GM12878 (cell line): ENCODE results near the gene PCNX1. TPM values are rescaled to one million over a fixed set of nuclear protein-coding genes. Genes with fewer than 3 reads are reported as not detected.

Experiments
- ATAC-seq: fragments of 200-7000 bp; cut with Tn5 transposase; 3 replicates; pipeline ENCODE4 v1.9.1; 2020; ENCODE audit warnings: mild to moderate bottlenecking, moderate library complexity
- BruUV-seq: library from RNA; stranded (reverse); fragments of 400-500 nt; replicated peaks from 2 replicates; lab custom pipeline; 2021; lab: Mats Ljungman, UMichigan
- CTCF ChIA-PET: fragments of 300-600 bp; sonication (Branson Sonifier 250); formaldehyde crosslinking; extraction: SDS; loops from one replicate; lab custom pipeline; 2021; ENCODE audit warnings: inconsistent platforms; lab: Yijun Ruan, JAX
- POLR2A ChIA-PET: fragments of 350-600 bp; formaldehyde crosslinking; extraction: SDS; loops from one replicate; lab custom pipeline; 2021; ENCODE audit warnings: inconsistent platforms; lab: Charles Lee
- RAD21 ChIA-PET: fragments of 300-600 bp; sonication (Branson Sonifier 250); formaldehyde crosslinking; loops from one replicate; lab custom pipeline; 2023; ENCODE audit warnings: antibody characterized with exemption; ENCODE audit not compliant: unreplicated experiment; lab: Charles Lee
- SMC1A ChIA-PET: fragments of 300-600 bp; sonication (Branson Sonifier 250); formaldehyde crosslinking; loops from one replicate; lab custom pipeline; 2023; ENCODE audit not compliant: unreplicated experiment, uncharacterized antibody; lab: Charles Lee
- DNase-seq: peaks from one replicate; pipeline ENCODE4 v3.0.0-alpha.2; 2011; ENCODE audit warnings: low read depth, low spot score
- FAIRE-seq: peaks from 3 replicates; lab custom pipeline; 2011; peaks lifted over from hg19 to GRCh38; lab: Jason Lieb, UNC
- H2AFZ ChIP-seq: 2 replicates; pipeline ENCODE4 v1.6.0; 2011; ENCODE audit warnings: low read depth, low read length, control low read depth; ENCODE audit not compliant: control insufficient read depth
- H3K27ac ChIP-seq: 2 replicates; pipeline ENCODE4 v1.5.1; 2011; ENCODE audit warnings: control low read depth; ENCODE audit not compliant: control insufficient read depth, insufficient read depth
- H3K27me3 ChIP-seq, 2 experiments: replicated peaks in 1 of 2; 2 replicates each; pipeline versions ENCODE4 v1.6.0 to v1.6.1; 2011; ENCODE audit warnings: low read length in 1 of 2; ENCODE audit not compliant: control insufficient read depth in 2 of 2, insufficient read depth in 2 of 2
- H3K36me3 ChIP-seq, 2 experiments: 2 replicates each; pipeline ENCODE4 v1.5.1; 2011; ENCODE audit warnings: low read length in 1 of 2; ENCODE audit not compliant: control insufficient read depth in 2 of 2, insufficient read depth in 2 of 2
- H3K4me1 ChIP-seq: 2 replicates; pipeline ENCODE4 v1.6.1; 2011; ENCODE audit warnings: mild to moderate bottlenecking, low read length, moderate library complexity, mixed read lengths; ENCODE audit not compliant: control insufficient read depth, insufficient read depth
- H3K4me2 ChIP-seq: 2 replicates; pipeline ENCODE4 v1.6.0; 2011; ENCODE audit warnings: control low read depth; ENCODE audit not compliant: control insufficient read depth, insufficient read depth
- H3K4me3 ChIP-seq: fragments of 200-600 bp; sonication (generic); 2 replicates; pipeline ENCODE4 v1.5.1; 2016
- H3K79me2 ChIP-seq: 2 replicates; pipeline ENCODE4 v1.6.0; 2011; ENCODE audit warnings: low read length; ENCODE audit not compliant: control insufficient read depth, insufficient read depth
- H3K9ac ChIP-seq: 2 replicates; pipeline ENCODE4 v1.8.0; 2011; ENCODE audit warnings: low read length, control low read depth, mixed read lengths; ENCODE audit not compliant: control insufficient read depth, insufficient read depth
- H3K9me3 ChIP-seq: replicated peaks from 3 replicates; pipeline ENCODE4 v1.5.1; 2011; ENCODE audit warnings: mild to moderate bottlenecking, low read length; ENCODE audit not compliant: control insufficient read depth, insufficient read depth
- H4K20me1 ChIP-seq: 2 replicates; pipeline ENCODE4 v1.6.0; 2011; ENCODE audit not compliant: control insufficient read depth, insufficient read depth
- BCLAF1 ChIP-seq: fragments of 450-650 bp; IDR thresholded peaks from 2 replicates; pipeline ENCODE4 v1.6.1; 2017; ENCODE audit warnings: antibody characterized with exemption, mild to moderate bottlenecking, moderate library complexity
- BHLHE40 ChIP-seq, 2 experiments: fragments of 450-650 bp in 1 of 2; IDR thresholded peaks; 2 replicates each; pipeline ENCODE4 v1.6.1; 2011 to 2017; ENCODE audit warnings: low read depth in 2 of 2, borderline replicate concordance in 1 of 2, improper control_type of control experiment in 1 of 2, low read length in 1 of 2, mild to moderate bottlenecking in 1 of 2
- CEBPB ChIP-seq, 2 experiments: fragments of 150-350 bp in 1 of 2; IDR thresholded peaks; 2 replicates each; pipeline ENCODE4 v1.6.1; 2012 to 2014; ENCODE audit warnings: low read depth in 2 of 2, low read length in 2 of 2, borderline replicate concordance in 1 of 2, inconsistent platforms in 1 of 2
- ELK1 ChIP-seq: IDR thresholded peaks from 2 replicates; pipeline ENCODE4 v1.6.1; 2012; ENCODE audit warnings: low read depth, low read length, improper control_type of control experiment
- IRF4 ChIP-seq: IDR thresholded peaks from 2 replicates; pipeline ENCODE4 v1.6.1; 2011; ENCODE audit warnings: low read depth, low read length
- MXI1 ChIP-seq: fragments of 150-350 bp; IDR thresholded peaks from 2 replicates; pipeline ENCODE4 v1.6.1; 2011; ENCODE audit warnings: low read depth, mild to moderate bottlenecking, inconsistent platforms, low read length, improper control_type of control experiment
- NBN ChIP-seq: fragments of 450-650 bp; IDR thresholded peaks from 2 replicates; pipeline ENCODE4 v1.6.1; 2016
- RAD21 ChIP-seq: IDR thresholded peaks from 2 replicates; pipeline ENCODE4 v1.6.1; 2011; ENCODE audit warnings: mild to moderate bottlenecking, low read depth, low read length, moderate library complexity; ENCODE audit not compliant: insufficient read depth
- SP1 ChIP-seq: IDR thresholded peaks from one replicate; pipeline ENCODE4 v1.6.1; 2011; ENCODE audit warnings: low read depth, low read length
- TAF1 ChIP-seq: IDR thresholded peaks from 2 replicates; pipeline ENCODE4 v1.6.1; 2011; ENCODE audit warnings: mild to moderate bottlenecking, low read depth, low read length, borderline replicate concordance
- TARDBP ChIP-seq: IDR thresholded peaks from 2 replicates; pipeline ENCODE4 v1.6.1; 2016; ENCODE audit warnings: borderline replicate concordance
- USF2 ChIP-seq: IDR thresholded peaks from 2 replicates; pipeline ENCODE4 v1.6.1; 2011; ENCODE audit warnings: low read depth, low read length, improper control_type of control experiment, borderline replicate concordance
- WGBS: methylation state at CpG from one replicate; pipeline ENCODE4 v1.1.6; 2016; ENCODE audit warnings: low lambda C conversion rate; ENCODE audit not compliant: insufficient replicate concordance, insufficient coverage; ENCODE audit errors: missing lambda C conversion rate; 5-methylcytosine and 5-hydroxymethylcytosine counted together
- in situ Hi-C: fragments of 300-500 bp; cut with MboI; formaldehyde crosslinking; loops from 9 replicates; pipeline ENCODE4 v1.14.3; 2018; ENCODE audit warnings: mixed read lengths
- intact Hi-C: fragments of 100-400 bp; cut with micrococcal nuclease; formaldehyde crosslinking; loops from one replicate; pipeline ENCODE4 v1.14.2; 2022; ENCODE audit not compliant: unreplicated experiment
- polyA plus RNA-seq, 11 experiments: library from polyadenylated mRNA; depleted of rRNA in 4 of 11; unstranded in 6 of 11; stranded (reverse) in 5 of 11; fragments of >200 nt; fragmentation: Nextera tagmentation in 4 of 11; fragmentation: Illumina TruSeq in 1 of 11; extraction: Ambion mirVana in 4 of 11; extraction: Trizol in 1 of 11; gene quantifications; 1 replicate in 1 of 11; 2 replicates in 10 of 11; pipeline versions ENCODE4 v1.2.1 to v1.2.3, GENCODE V29; 2011 to 2016; ENCODE audit warnings: inconsistent platforms in 2 of 11, missing spikeins in 2 of 11, low read depth in 1 of 11
- total RNA-seq, 4 experiments: library from RNA; depleted of rRNA in 3 of 4; stranded (reverse); fragments of >200 nt in 3 of 4; fragmentation: Illumina TruSeq in 1 of 4; extraction: Trizol in 1 of 4; gene quantifications; 2 replicates each; pipeline versions ENCODE4 v1.2.1 to v1.2.3, GENCODE V29; 2013 to 2021

The PCNX1 gene
- total and polyA plus RNA-seq, 10 of the 15 experiments (the other 5 are each of a cell fraction or from before 2014, with no cell fraction given): 4.6 to 53.9 (median 20.5) TPM

GRCh38 chr14:71155743-71156142 lies 248.5 kb downstream of the PCNX1 start:
- ChIA-PET CTCF (interaction anchor here (1.3 kb wide), 1 partner anchor 17 kb away, joined by 3 read pairs; no protein-coding TSS in a partner anchor), POLR2A (no interaction called here), RAD21 (no interaction called here), SMC1A (interaction anchor here (1.6 kb wide), 1 partner anchor 13 kb away, joined by 4 read pairs; no protein-coding TSS in a partner anchor)
- ATAC-seq (no peak), DNase-seq (no peak), FAIRE-seq (no peak)
- no TSS peak for BruUV-seq
- H3K4me3 ChIP-seq: no peak overlapping the region
- no peaks in the 10 kb centered on the region for H3K79me2 ChIP-seq
- H3K36me3 ChIP-seq: no peaks in the 10 kb centered on the region
- TF ChIP-seq ELK1 (no peak), TAF1 (no peak), USF2 (no peak), RAD21 (no peak), BHLHE40 (IDR thresholded peaks at IDR 0.05; ENCODE audit: borderline replicate concordance in 1 of 2, low read depth in 2 of 2, low read length in 1 of 2) (no peak), CEBPB (IDR thresholded peaks at IDR 0.05; ENCODE audit: borderline replicate concordance in 1 of 2, low read depth in 2 of 2, low read length in 2 of 2) (no peak), MXI1 (no peak), NBN (no peak), IRF4 (no peak), TARDBP (no peak), SP1 (no peak), BCLAF1 (no peak)
- H2AFZ ChIP-seq: no peak overlapping the region
- H3K4me1 ChIP-seq: no peaks in the 10 kb centered on the region
- H3K9me3 ChIP-seq: peaks cover 2% of the 10 kb centered on the region; the same call in 1 of the 3 replicates
- H4K20me1 ChIP-seq: no peaks in the 10 kb centered on the region
- in situ Hi-C loops: no loop called here
- whole genome bisulfite sequencing: 46% methylated on average over 4 of the region's 5 CpGs
- no peak overlapping the region for H3K27ac ChIP-seq
- intact Hi-C loops: no loop called here
- no peak overlapping the region for H3K4me2 ChIP-seq
- no peaks in the 10 kb centered on the region for H3K27me3 ChIP-seq
- H3K9ac ChIP-seq: no peak overlapping the region
